SK-N-SH (cell line): ENCODE data around the gene TNFSF15.

Source experiments
- FOXM1 ChIP-seq: IDR thresholded peaks from 2 replicates; pipeline ENCODE4 v1.4.0; 2012; ENCODE audit warnings: low read depth, mild to moderate bottlenecking
- MEF2A ChIP-seq: IDR thresholded peaks from 2 replicates; pipeline ENCODE4 v1.4.0; 2012; ENCODE audit warnings: low read depth, borderline replicate concordance
- NRF1 ChIP-seq: IDR thresholded peaks from 2 replicates; pipeline ENCODE4 v1.6.1; 2012; ENCODE audit warnings: low read depth, mild to moderate bottlenecking, low read length
- POLR2AphosphoS5 ChIP-seq: IDR thresholded peaks from 2 replicates; pipeline ENCODE4 v1.6.1; 2012; ENCODE audit warnings: low read depth, low read length
- TF ChIP-seq, protein P1 (sequence below): IDR thresholded peaks from 2 replicates; pipeline ENCODE4 v1.4.0; 2012; ENCODE audit warnings: low read depth
- TF ChIP-seq, protein P2 (sequence below): fragments of 200-600 bp; sonication (generic); IDR thresholded peaks from 2 replicates; pipeline ENCODE4 v1.6.1; 2017; ENCODE audit warnings: antibody characterized with exemption, mild to moderate bottlenecking, moderate library complexity
- TF ChIP-seq, protein P3 (sequence below): IDR thresholded peaks from 2 replicates; pipeline ENCODE4 v1.4.0; 2012; ENCODE audit warnings: low read depth, borderline replicate concordance

DNA sequence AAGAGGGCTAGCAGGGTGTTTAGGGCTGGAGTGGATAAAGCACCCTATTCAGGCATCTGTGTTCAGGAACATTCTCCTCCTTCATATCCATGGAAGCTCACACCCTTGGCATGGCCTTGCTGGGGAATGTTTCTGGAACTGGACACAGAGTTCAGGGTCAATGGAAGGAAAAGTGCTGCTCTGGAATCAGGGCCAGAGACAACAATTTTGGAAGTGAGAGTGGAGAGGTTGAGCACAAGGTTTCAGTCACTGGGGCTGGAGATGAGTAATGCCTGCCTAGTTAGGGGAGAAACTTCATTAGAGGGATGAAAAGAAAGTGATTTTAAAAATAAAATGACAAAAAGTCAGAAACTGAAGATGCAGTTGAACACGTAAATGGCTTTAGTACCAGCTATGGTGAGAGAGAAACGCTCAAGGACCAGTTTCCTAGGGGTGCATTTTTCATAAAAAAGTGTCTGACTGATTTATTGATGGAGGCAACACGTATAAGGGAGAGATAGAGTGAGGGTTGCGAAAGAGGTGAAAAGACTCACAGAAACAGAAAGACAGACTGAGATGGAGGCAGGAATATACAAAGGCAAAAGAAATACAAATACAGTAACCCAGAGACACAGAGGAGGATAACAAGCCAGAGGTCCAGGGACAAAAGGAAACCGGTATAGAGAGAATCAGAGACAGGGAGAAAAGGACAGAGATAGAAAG is 8.0 kb upstream of the TNFSF15 start:
- TF ChIP-seq, protein P1, sequence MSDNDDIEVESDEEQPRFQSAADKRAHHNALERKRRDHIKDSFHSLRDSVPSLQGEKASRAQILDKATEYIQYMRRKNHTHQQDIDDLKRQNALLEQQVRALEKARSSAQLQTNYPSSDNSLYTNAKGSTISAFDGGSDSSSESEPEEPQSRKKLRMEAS, result no peak
- TF ChIP-seq MEF2A (no peak), POLR2AphosphoS5 (no peak), NRF1 (no peak), FOXM1 (no peak)
- TF ChIP-seq, protein P2, sequence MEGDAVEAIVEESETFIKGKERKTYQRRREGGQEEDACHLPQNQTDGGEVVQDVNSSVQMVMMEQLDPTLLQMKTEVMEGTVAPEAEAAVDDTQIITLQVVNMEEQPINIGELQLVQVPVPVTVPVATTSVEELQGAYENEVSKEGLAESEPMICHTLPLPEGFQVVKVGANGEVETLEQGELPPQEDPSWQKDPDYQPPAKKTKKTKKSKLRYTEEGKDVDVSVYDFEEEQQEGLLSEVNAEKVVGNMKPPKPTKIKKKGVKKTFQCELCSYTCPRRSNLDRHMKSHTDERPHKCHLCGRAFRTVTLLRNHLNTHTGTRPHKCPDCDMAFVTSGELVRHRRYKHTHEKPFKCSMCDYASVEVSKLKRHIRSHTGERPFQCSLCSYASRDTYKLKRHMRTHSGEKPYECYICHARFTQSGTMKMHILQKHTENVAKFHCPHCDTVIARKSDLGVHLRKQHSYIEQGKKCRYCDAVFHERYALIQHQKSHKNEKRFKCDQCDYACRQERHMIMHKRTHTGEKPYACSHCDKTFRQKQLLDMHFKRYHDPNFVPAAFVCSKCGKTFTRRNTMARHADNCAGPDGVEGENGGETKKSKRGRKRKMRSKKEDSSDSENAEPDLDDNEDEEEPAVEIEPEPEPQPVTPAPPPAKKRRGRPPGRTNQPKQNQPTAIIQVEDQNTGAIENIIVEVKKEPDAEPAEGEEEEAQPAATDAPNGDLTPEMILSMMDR, result no peak
- TF ChIP-seq, protein P3, sequence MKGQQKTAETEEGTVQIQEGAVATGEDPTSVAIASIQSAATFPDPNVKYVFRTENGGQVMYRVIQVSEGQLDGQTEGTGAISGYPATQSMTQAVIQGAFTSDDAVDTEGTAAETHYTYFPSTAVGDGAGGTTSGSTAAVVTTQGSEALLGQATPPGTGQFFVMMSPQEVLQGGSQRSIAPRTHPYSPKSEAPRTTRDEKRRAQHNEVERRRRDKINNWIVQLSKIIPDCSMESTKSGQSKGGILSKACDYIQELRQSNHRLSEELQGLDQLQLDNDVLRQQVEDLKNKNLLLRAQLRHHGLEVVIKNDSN, result no peak
